ENCODE data around the gene ELFN2.

The ELFN2 gene

GRCh38 chr22:37345863-37346504, 81.3 kb downstream of the ELFN2 start:
- no peak overlapping the region for H3K27ac ChIP-seq
- no peak for TF ChIP-seq CTCF (IDR thresholded peaks at IDR 0.05)
- TF ChIP-seq ZFX (IDR thresholded peaks at IDR 0.05; ENCODE audit: borderline replicate concordance): no peak

- H3K27ac ChIP-seq: no peak overlapping the region
Observed at GRCh38 chr22:37344735-37345449, 82.4 kb downstream of the ELFN2 start.

GRCh38 chr22:37343863-37344734, 83.2 kb downstream of the ELFN2 start:
- no peak overlapping the region for H3K27ac ChIP-seq
- TF ChIP-seq ZFX (IDR thresholded peaks at IDR 0.05; ENCODE audit: borderline replicate concordance) (no peak), CTCF (IDR thresholded peaks at IDR 0.05) (no peak)

More at GRCh38 chr22:37344735-37345449, 82.4 kb downstream of the ELFN2 start:
- TF ChIP-seq ZFX (IDR thresholded peaks at IDR 0.05; ENCODE audit: borderline replicate concordance) (no peak), CTCF (IDR thresholded peaks at IDR 0.05) (no peak)

- no peak overlapping the region for H3K27ac ChIP-seq
- no peak for TF ChIP-seq CTCF (IDR thresholded peaks at IDR 0.05)
- no peak for TF ChIP-seq ZFX (IDR thresholded peaks at IDR 0.05; ENCODE audit: borderline replicate concordance)
Observed at GRCh38 chr22:37343348-37343747, 83.9 kb downstream of the ELFN2 start.

GRCh38 chr22:37342065-37342464, 85.2 kb downstream of the ELFN2 start:
- TF ChIP-seq CTCF (IDR thresholded peaks at IDR 0.05) (no peak), ZFX (IDR thresholded peaks at IDR 0.05; ENCODE audit: borderline replicate concordance) (no peak)
- H3K27ac ChIP-seq: no peak overlapping the region

GRCh38 chr22:37340331-37341262, 86.7 kb downstream of the ELFN2 start:
- H3K27ac ChIP-seq: no peak overlapping the region
- no peak for TF ChIP-seq ZFX (IDR thresholded peaks at IDR 0.05; ENCODE audit: borderline replicate concordance)
